ENCODE data around the gene B4GALT5. TPM values are rescaled to one million over a fixed set of nuclear protein-coding genes. Genes with fewer than 3 reads are reported as not detected.

Gene B4GALT5
- polyA plus RNA-seq, 1 donor (not counting 4 experiments of a cell fraction or from before 2014, with no cell fraction given) = 23.5 TPM

- Histone ChIP-seq H3K9me1 (ENCODE audit: control insufficient read depth, extremely low read depth, insufficient read depth, low read length) (no peaks in the 10 kb centered on the region), H3K27me3 (ENCODE audit: control insufficient read depth, extremely low read depth, insufficient read depth, low read length) (no peaks in the 10 kb centered on the region), H3K36me3 (ENCODE audit: control insufficient read depth in 2 of 2, extremely low read depth in 1 of 2, insufficient read depth in 2 of 2, low read length in 2 of 2) (peaks cover 12 to 14% of the 10 kb centered on the region in 2 experiments), H3K4me1 (ENCODE audit: control insufficient read depth, extremely low read depth, insufficient read depth, low read length) (no peaks in the 10 kb centered on the region), H4K20me1 (ENCODE audit: control insufficient read depth, extremely low read depth, insufficient read depth, low read length) (no peaks in the 10 kb centered on the region), H3K4me3 (ENCODE audit: control insufficient read depth in 2 of 3, extremely low read depth in 1 of 3, insufficient read depth in 2 of 3, low read depth in 1 of 3, low read length in 3 of 3) (no peak overlapping the region), H3K9ac (ENCODE audit: control insufficient read depth, extremely low read depth, insufficient read depth, low read length) (no peak overlapping the region), H3K4me2 (ENCODE audit: control insufficient read depth, extremely low read depth, insufficient read depth, low read depth, low read length) (no peak overlapping the region), H3K27ac (ENCODE audit: control insufficient read depth, insufficient read depth, low read length) (no peak overlapping the region), H3K9me3 (ENCODE audit: control insufficient read depth, low read depth, low read length) (no peaks in the 10 kb centered on the region), H2AFZ (ENCODE audit: control insufficient read depth, low read length) (no peak overlapping the region), H3K79me2 (ENCODE audit: control insufficient read depth, insufficient read depth, low read length) (no peaks in the 10 kb centered on the region)
- TF ChIP-seq CTCF (optimal IDR thresholded peaks at IDR 0.05 in 1 of 3, IDR thresholded peaks at IDR 0.05 in 1 of 3, conservative IDR thresholded peaks at IDR 0.05 in 1 of 3; ENCODE audit: extremely low read depth in 1 of 3, insufficient read depth in 2 of 3, low read length in 3 of 3) = no peak
- TF ChIP-seq EZH2 (IDR thresholded peaks at IDR 0.05; ENCODE audit: low read length) = no peak
- FAIRE-seq (no peak), DNase-seq (ENCODE audit: low read depth, low spot score) (no peak)
- dilution Hi-C loops (cut with MboI; ENCODE audit: extremely low pct_ligation_motif_present, low sequenced_read_pairs) = no loop called here
Measured at GRCh38 chr20:49646528-49646927, 67.2 kb downstream of the B4GALT5 start.

DNA sequence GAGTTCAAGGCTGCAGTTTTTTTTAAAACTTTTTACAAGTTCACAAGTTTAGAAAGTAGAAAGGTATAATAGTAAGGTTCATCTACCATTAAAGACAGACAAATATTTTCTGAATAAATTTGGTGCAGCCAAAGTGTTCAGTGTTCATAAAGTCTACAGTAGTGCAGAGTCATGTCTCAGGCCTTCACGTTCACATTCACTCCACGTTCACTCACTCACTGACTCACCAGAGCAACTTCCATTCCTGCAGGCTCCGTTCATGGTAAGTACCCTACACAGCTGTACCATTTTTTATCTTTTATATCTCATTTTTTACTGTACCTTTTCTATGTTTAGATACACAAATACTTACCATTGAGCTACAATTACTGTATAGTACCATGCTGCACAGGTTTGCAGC lies 67.6 kb downstream of the B4GALT5 start:
- Histone ChIP-seq H3K9me1 (ENCODE audit: control insufficient read depth, extremely low read depth, insufficient read depth, low read length) (no peaks in the 10 kb centered on the region), H3K4me3 (ENCODE audit: control insufficient read depth in 2 of 3, extremely low read depth in 1 of 3, insufficient read depth in 2 of 3, low read depth in 1 of 3, low read length in 3 of 3) (no peak overlapping the region), H3K9ac (ENCODE audit: control insufficient read depth, extremely low read depth, insufficient read depth, low read length) (no peak overlapping the region), H3K79me2 (ENCODE audit: control insufficient read depth, insufficient read depth, low read length) (no peaks in the 10 kb centered on the region), H2AFZ (ENCODE audit: control insufficient read depth, low read length) (no peak overlapping the region), H3K27ac (ENCODE audit: control insufficient read depth, insufficient read depth, low read length) (no peak overlapping the region), H4K20me1 (ENCODE audit: control insufficient read depth, extremely low read depth, insufficient read depth, low read length) (no peaks in the 10 kb centered on the region), H3K4me1 (ENCODE audit: control insufficient read depth, extremely low read depth, insufficient read depth, low read length) (no peaks in the 10 kb centered on the region), H3K27me3 (ENCODE audit: control insufficient read depth, extremely low read depth, insufficient read depth, low read length) (no peaks in the 10 kb centered on the region), H3K4me2 (ENCODE audit: control insufficient read depth, extremely low read depth, insufficient read depth, low read depth, low read length) (no peak overlapping the region), H3K36me3 (ENCODE audit: control insufficient read depth in 2 of 2, extremely low read depth in 1 of 2, insufficient read depth in 2 of 2, low read length in 2 of 2) (peaks cover 15% of the 10 kb centered on the region in 2 experiments), H3K9me3 (ENCODE audit: control insufficient read depth, low read depth, low read length) (no peaks in the 10 kb centered on the region)
- dilution Hi-C loops (cut with MboI; ENCODE audit: extremely low pct_ligation_motif_present, low sequenced_read_pairs) = no loop called here
- no peak for DNase-seq (ENCODE audit: low read depth, low spot score)
- FAIRE-seq = no peak
- TF ChIP-seq EZH2 (IDR thresholded peaks at IDR 0.05; ENCODE audit: low read length) (no peak), CTCF (optimal IDR thresholded peaks at IDR 0.05 in 1 of 3, IDR thresholded peaks at IDR 0.05 in 1 of 3, conservative IDR thresholded peaks at IDR 0.05 in 1 of 3; ENCODE audit: extremely low read depth in 1 of 3, insufficient read depth in 2 of 3, low read length in 3 of 3) (no peak)
